GM19193 (cell line): ENCODE data around the gene FMN1.

ENCODE experiments used
- POLR2A ChIP-seq: IDR thresholded peaks from 4 replicates; pipeline ENCODE4 v1.6.1; 2011; ENCODE audit not compliant: insufficient read depth, insufficient read length; ENCODE audit errors: extremely low read depth

The FMN1 gene

DNA sequence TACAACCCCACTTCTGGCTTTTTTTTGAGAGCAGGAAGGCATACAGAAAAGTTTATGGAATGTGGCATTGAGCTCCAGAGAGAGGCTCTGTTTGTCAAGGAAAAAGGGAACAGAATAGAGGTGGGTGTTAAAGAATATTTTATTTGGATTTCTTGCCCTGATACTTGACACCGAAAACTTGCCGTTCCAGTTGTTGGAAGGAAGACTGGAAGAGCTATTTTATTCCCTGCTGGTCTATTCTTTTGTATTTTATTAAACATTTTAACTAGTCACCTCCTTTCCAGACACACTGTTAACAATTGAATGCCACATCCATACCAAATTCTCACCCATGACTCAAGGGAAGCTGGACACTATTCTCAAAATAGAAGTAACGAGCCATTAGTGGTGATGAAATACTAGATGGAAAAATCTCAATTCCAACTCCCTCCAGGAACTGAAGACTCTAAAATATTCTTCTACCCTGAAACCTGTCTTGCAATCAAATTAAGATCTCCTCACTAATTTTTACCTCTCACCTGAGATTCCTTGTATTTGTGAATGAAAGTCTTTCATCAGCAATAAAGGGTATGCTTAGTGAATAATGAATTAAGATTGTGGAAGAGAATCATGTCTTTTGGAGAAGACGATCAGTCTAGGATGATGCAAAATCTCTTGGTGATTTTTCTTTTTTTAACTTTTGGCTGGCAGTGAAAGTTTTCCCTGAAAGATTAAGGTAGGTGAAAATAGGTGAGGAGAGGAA, 448.2 kb downstream of the FMN1 start:
- no peak for TF ChIP-seq POLR2A

DNA sequence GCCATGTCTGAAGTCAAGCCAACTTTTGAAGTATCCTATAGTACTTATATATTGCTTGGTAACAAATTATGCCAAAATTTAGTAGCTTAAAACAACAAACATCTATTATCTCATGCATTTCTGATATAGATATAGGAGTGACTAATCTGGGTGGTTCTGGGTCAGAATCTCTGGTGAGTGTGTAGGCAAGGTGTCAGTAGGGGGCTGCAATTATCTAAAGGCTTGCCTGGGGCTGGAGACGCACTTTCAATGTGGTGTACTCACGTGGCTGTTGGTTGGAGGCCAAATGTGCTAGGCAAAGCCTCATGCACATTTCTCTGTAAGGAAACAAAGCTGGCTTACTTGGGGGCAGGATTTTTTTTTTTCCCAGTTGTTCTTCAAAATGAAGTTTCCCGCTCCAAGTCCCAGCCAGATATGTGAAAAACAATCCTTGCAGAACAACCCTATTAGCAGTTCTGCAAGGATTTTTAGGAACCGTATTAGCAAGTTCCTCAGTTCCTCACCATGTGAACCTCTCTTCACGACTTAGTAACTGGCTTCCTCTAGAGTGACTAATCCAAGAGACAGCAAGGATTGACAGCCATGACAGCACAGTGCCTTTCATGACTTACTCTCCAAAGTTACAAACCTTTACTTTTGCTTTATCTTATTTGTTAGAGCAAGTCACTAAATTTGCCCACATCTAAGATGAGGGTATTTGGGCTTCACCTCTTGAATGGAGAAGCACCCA, 450.9 kb downstream of the FMN1 start:
- TF ChIP-seq POLR2A = no peak

DNA sequence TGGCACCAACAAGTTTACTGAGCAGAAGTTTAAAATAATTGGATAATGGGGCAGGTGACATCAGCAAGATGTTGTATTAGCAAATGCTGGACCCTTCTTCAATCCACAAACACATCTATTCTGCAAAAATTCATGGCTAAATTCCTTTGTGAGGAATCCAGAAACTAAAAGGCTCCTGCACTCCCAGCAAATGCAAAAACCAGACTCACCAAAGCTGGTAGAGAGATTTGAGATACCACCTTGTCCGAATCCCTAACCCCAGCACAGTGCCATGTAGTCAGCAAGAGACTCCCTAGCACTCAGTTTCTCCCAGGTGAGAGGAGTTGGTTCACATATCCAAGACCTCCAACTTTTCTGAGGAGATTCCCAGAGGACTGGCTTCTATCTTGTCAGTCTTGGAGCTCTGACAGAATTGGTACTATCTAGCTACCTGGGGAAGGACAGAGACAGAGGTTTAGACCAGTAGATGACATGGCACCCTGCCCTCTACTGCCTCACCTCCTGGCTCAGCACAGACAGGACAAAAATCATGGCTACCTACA, 454.9 kb downstream of the FMN1 start:
- no peak for TF ChIP-seq POLR2A

DNA sequence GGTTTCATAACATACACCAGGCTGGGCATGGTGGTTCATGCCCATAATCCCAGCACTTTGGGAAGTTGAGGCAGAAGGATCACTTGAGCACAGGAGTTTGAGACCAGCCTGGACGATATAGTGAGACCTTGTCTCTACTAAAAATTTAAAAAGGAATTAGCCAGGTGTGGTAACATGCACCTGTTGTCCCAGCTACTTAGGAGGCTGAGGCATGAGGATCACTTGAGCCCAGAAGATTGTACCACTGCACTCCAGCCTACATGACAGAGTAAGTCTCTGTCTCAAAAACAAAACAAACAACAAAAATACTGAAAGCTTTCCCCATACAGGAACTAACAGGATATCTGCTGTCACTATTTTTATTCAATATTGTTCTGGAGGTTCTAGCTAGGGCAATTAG, 455.8 kb downstream of the FMN1 start:
- no peak for TF ChIP-seq POLR2A

DNA sequence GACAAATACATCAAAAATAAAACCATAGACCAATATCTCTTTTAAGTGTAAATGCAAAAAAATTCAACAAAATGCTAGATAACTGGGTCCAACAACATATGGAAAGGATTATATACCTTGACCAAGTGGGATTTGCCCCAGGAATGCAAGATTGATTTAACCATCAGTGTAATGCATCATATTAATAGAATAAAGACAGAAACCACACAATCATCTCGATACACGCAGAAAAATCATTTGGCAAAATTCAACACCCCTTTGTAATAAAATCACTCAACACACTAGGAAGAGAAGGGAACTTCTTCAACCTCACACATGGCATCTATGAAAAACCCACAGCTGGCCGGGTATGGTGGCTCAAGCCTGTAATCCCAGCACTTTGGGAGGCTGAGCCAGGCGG, 457.2 kb downstream of the FMN1 start:
- TF ChIP-seq POLR2A = no peak

DNA sequence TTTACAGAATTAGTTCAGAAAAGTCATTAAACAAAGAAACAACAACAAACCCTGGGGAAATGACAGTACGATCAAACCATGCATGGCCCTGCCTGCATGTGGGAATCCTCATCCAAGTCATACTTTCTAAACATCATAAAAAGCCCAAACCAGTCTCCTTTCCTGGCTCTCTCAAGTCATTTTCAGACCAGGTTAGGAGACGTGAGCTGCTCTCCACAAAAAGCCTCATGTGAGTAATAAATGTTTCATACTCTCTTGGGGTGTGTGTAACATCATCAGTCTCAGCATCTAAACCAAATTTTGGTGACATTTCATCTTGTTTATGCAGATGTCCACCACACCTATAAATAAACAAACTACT, 457.8 kb downstream of the FMN1 start:
- TF ChIP-seq POLR2A = no peak

DNA sequence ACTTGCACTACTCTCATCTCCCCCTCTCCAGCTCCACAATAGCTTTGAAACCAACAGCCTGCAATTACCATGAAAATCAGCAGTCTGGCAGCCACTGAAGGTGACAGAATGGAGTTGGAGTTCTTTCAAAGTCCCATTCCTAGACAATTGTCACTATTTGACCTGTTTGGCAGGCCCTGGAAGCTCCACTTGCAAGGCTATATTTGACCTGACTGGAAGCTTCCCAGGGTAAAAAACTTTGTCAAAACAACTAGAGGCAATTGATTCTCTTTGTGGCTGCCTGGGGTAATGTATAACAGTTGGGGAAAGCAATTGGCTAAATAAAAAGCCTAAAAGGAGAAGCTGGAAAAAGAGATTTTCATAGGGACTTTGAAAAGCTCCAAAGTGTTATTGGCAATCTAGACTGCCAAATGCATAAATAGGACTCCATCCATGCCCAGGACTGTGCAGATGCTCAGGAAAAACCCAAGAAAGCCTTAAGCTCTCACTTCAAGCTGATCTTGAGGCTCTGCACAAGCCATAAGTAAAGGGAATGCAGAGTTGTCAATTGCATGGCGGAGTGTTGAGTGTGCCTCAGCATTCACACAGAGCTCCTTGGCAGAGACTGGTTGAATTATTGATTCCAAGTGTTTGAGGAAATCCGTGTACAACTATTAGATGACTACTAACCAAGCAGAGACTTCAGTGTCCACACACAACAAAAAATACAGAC, 458.4 kb downstream of the FMN1 start:
- TF ChIP-seq POLR2A = no peak

DNA sequence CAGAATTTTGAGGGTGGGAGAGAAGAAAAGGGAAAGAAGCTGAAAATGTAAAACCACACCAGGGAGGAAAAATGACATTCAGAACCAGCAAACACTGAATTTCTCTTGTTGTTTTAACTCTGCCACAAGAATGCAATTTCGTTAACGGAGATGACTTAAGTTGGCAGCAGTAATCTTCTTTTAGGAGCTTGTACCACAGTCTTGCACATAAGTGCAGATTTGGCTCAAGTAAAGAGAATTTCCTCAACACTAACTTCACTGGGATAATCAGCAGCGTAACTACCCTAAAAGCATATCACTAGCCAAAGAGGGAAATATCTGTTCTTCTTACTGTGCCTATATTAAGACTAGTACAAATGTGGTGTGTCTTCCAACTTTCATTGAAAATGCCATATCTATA, 461.2 kb downstream of the FMN1 start:
- no peak for TF ChIP-seq POLR2A

DNA sequence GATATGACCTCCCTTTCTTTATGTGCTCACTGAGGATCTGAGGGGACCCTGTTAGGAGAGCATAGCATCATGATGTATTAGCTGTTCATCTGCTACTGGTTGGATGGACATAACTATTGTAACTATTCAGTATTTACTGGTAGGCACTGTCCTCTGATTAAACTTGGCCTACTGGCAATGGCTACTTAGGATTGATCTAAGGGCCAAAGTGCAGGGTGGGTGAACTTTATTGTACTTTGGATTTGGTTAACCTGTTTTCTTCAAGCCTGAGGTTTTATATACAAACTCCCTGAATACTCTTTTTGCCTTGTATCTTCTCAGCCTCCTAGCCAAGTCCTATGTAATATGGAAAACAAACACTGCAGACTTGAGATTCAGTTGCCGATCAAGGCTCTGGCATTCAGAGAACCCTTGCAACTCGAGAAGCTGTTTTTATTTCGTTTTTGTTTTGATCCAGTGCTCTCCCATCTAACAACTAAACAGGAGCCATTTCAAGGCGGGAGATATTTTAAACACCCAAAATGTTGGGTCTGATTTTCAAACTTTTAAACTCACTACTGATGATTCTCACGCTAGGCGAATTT, 461.8 kb downstream of the FMN1 start:
- no peak for TF ChIP-seq POLR2A

DNA sequence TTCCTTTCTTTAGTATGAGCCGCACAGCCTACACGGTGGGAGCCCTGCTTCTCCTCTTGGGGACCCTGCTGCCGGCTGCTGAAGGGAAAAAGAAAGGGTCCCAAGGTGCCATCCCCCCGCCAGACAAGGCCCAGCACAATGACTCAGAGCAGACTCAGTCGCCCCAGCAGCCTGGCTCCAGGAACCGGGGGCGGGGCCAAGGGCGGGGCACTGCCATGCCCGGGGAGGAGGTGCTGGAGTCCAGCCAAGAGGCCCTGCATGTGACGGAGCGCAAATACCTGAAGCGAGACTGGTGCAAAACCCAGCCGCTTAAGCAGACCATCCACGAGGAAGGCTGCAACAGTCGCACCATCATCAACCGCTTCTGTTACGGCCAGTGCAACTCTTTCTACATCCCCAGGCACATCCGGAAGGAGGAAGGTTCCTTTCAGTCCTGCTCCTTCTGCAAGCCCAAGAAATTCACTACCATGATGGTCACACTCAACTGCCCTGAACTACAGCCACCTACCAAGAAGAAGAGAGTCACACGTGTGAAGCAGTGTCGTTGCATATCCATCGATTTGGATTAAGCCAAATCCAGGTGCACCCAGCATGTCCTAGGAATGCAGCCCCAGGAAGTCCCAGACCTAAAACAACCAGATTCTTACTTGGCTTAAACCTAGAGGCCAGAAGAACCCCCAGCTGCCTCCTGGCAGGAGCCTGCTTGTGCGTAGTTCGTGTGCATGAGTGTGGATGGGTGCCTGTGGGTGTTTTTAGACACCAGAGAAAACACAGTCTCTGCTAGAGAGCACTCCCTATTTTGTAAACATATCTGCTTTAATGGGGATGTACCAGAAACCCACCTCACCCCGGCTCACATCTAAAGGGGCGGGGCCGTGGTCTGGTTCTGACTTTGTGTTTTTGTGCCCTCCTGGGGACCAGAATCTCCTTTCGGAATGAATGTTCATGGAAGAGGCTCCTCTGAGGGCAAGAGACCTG, 463.5 kb downstream of the FMN1 start:
- no peak for TF ChIP-seq POLR2A

DNA sequence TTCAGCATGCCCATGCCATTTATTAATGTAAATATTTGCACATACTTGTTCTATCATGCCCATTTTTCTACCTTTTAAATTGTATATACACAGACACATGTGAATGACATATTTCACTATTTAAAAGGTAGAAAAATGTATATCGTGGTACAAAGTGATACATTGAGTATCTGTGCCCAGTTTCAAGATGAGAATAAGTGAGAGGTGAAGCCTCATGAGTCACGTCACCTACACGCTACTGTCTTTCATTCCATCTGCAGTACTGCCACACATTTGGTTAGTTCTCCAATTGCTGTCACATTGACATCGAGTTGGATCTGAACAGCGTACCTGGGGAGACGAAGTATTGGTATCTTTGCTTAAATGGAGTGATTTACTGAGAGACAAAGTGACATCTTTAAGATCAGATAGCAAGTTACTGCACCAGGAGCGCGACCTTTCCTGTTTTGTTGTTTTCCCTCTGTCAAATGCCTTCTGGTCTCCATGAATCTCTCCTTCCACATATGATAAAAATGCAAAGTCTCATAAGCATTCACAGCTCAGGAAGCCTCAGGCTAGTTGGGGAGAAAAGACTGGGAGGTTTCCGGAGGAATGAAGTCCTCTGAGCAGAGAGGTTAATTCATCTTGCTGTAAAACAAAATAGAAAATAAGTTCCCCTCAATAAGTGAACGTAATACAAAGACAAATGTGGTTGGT, 464.7 kb downstream of the FMN1 start:
- no peak for TF ChIP-seq POLR2A

DNA sequence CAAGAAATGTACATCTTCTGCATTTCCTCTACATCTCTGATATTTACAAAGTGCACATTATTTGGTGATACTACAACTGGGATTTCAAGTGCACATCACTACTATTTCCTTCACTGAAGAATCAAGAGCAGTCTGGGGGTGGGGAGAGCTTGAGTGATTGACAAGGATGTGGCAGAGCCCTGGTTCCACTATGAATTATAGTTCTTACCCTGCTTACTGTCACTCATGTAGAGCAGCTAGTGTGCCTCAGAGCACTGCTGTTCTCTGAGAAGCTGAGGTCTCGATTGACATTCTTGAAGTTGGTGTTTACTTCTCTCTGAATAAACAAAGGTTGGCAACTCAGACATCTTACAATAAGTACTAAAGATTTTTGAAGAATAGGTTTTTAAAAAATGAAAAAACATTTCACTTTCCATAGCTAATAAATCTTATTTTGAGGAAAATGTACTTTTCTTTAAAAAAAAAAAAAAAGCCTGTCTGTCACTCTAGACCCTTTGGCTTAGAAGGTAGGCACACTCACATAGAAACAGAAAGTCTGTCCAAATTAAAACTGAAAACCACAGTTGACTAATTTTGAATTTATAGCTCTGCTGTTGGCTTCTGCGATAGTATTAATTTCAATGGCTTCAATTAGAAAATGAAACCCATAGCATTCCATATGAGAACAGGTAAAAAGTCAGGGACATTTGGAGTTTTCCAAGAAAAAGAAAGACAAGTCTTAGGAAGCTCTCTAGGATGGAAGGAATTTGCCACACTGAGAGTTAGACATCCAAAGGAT, 471.2 kb downstream of the FMN1 start:
- TF ChIP-seq POLR2A = no peak

DNA sequence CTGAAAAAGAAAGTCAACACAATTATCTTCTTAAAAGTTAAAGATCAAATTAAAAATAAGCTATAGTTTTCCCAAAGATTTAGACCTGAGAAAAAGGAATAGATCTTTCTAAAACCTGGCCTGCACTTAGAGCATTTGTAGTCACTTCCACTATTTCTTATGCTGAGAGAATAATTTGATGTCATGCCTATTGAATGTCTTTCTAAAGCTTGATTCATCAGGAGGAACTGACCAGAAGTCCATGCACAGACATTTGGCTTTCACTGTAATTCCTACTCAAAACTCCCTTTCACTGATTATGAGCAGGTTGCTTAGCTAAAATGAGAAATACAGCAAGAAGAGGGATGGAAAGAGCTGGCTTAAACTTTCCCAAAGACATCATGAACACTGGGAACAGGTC, 472.4 kb downstream of the FMN1 start:
- no peak for TF ChIP-seq POLR2A
